Hematopoietic multipotent progenitor cell (in vitro differentiated cells): ENCODE data around the gene ESYT2. TPM values are rescaled to one million over a fixed set of nuclear protein-coding genes. Genes with fewer than 3 reads are reported as not detected.

Experiments
- DNase-seq, 3 donors: peaks; one replicate each; pipeline ENCODE4 v3.0.0-alpha.2; 2011 to 2015; ENCODE audit warnings: low read depth in 2 of 3, low spot score in 2 of 3
- total RNA-seq: library from RNA; depleted of rRNA; stranded (reverse); fragments of >200 nt; gene quantifications from one replicate; pipeline ENCODE4 v1.2.3, GENCODE V29; 2012

The ESYT2 gene
- total RNA-seq, 1 donor, result 154 TPM

DNA sequence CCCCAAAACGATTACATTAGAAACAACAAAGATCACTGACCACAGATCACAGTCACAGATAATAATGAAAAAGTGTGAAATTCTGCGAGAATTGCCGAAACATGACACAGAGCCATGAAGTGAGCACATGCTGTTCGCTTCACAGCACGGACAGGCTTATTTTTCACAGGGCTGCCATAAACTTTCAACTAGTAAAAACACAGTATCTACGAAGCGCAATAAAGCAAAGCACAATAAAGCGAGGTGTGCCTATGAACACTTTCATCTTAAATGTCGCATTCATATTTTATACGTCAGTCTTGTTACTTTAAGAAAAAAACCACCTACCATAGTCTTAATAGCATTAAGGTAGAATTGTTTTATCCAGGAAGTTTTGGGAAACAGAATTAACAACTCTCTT is 51.5 kb downstream of the ESYT2 start:
- DNase-seq, result no peak

DNA sequence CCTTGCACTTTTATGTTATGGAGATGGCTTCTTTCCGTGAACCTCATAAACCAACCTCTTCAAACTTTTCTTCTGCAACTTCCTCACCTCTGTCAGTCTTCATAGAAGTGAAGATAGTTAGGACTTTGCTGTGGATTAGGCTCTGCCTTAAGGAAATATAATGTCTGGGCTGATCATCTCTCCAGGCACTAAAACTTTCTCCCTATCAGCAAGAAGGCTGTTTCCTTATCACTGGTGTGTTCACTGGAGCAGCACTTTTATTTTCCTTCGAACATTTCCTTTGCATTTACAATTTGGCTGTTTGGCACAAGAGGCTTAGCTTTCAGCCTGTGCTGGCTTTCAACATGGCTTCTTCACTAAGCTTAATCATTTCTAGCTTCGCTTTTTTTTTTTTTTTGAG is 52.8 kb downstream of the ESYT2 start:
- DNase-seq, result no peak

DNA sequence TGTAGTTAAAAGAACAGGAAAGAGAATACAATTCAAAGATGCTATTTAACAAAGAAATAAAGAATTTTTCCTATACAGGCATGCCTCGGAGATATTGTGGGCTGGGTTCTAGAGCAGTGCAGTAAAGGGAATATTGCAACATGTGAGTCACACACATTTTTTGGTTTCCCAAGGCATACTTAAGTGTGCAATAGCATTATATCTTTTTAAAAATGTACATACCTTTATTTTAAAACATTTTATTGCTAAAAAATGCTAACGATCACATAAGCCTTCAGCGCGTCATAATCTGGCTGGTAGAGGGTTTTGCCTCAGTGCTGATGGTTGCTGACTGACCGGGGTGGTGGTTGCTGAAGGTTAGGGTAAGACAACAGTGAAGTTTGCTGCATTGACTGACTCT is 54.4 kb downstream of the ESYT2 start:
- DNase-seq, result no peak

DNA sequence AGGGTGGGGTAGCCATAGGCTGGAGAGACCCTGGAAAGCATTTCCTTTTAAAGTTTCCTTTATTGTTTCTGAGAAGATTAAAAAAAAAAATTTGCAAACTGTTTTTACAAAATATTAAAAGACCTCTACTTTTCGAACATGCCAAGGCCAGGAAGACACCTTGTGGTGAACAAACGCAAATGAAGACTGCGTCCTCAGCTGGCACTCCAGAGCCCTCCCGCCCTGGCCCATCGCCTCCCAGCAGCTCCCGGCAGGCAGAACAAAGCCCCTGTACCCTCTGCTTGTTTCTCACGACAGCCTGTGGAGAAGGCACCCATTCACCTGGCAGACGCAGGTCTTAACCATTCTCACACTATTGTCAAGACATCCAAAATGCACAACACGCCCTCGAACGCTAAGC is 56.4 kb downstream of the ESYT2 start:
- no peak for DNase-seq

DNA sequence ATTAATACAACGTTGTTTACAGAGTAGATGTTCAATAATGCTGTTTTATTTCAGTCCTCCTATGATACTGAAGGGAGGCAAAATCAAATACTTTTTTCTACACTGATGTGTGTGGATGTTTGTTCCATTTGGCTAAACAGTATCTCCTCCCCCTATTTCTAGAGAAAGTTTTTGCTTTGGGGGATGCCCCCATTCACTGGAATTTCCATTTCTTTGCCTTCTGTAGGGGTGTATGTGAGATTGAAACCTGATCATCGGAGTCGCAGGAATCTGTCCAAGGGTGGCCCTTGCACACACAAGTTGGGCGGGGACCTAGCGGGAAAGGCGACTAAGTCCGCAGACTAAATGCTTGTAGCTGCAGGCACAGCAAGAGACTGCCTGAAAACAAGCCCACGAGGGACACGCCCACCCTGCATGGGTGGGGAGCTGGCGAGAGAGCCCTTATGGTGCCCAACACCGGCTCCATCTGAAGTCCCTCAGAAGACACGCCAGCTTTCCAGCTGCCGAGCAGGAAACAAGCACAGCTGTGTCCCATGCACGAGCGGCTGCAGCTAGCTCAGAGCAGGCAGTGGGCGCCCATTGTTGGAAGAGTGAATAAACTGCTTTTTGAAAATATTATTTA is 58.0 kb downstream of the ESYT2 start:
- no peak for DNase-seq

DNA sequence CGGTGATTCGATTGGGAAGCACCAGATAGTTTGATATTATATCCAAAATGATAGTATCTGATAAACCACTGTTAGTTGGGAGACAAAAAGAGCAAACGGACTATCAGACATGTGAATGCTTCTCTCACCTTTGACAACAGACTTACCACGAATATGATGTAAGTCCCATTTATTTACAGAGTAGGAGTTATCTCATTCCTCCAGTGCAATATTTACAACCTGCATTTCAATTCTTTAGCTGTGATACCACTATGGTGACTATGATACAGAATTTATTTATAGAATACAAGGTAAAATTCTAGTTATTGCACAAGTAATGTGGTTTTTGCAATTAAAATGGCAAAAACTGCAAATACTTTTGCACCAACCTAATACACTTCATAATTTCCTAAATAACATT is 61.6 kb downstream of the ESYT2 start:
- no peak for DNase-seq

DNA sequence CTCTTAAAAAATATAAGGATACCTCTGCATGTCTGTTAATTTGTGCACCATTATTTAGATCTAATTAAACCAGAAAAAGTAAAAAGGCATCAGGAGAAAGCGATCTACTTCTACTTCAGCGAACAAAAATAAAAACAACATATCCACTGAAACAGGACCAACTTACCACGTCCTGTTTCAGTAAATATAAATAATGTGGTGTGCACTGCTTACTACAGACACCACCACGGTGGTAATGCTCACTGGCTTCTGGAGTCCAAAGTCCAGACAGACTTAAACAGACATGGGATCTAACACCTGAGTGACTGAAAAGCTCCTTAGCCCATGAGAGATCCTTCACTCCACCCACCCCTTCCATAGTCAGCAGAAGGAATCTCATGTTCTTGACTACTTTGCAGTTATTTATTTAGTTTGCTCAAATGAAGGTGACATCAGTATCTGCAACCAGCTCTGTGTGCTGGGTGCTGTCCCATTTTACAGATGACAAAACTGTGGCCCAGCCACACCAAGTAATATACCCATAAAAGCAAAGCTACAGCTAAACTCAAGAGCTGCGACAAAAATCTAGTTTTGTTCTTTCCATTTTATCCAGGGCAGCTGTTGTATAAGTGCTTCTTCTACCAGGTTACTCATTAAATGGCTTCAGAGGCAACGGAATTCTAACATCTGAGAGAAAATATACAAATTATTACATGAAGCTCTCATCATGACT is 62.6 kb downstream of the ESYT2 start:
- DNase-seq, result no peak

DNA sequence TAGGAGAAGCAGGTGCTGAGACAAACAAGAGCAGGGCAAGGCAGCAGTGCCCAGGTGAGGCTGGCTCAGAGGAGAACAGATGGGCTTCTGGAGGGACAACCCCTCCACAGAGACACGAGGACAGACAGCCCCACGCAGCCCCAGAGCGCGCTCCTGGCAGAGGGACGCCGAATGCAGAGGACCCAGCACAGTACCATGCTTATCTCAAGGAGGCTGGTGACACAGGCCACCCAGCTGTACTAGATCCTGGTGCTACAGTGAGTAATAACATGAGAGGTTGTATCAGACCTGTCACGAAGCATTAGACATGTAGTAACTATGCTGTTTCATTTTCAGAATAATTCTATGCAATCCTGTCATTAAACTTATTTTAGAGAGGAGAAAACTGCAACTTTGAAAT is 64.3 kb downstream of the ESYT2 start:
- DNase-seq, result no peak

DNA sequence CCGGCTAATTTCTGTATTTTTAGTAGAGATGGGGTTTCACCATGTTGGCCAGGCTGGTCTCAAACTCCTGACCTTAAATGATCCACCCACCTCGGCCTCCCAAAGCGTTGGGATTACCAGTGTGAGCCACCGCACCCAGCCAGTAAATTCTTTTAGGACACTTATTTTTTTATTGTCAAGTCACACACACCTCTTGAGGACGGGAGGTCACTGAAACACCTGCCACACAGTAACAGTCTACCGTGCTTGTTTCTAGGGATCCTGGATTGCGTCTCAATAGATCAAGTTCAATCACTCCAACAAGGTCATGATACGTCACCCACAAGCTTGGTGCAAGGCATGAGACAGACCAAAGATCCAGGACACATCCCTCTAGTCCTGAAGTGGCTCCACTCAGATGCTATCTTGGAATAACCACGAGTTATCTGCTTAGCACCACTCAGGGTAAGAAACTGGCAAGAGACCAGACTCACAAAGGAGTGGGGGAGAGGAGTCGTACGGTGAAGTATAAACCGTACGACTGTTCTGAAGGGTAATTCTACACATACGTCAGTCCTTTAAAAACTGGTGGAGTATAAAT is 65.8 kb downstream of the ESYT2 start:
- DNase-seq, result no peak

DNA sequence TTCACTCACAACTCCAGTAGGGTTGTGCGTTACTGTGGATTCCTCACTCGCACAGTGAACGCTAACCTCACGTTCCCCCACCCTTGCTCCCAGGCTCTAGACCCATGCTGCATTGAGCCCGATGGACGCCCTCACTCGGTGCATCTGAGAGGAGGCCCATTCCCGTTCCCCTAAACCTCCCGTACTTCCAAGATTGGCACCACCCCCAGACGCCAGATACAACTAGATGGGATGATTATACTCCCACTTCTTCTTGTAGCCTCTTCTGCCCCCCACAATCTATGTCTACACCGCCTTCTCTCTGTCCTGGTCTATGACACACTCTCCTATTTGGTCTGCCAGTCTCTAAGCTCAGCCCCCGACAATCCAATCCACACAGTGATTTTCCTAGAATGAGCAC is 67.4 kb downstream of the ESYT2 start:
- DNase-seq, result no peak

DNA sequence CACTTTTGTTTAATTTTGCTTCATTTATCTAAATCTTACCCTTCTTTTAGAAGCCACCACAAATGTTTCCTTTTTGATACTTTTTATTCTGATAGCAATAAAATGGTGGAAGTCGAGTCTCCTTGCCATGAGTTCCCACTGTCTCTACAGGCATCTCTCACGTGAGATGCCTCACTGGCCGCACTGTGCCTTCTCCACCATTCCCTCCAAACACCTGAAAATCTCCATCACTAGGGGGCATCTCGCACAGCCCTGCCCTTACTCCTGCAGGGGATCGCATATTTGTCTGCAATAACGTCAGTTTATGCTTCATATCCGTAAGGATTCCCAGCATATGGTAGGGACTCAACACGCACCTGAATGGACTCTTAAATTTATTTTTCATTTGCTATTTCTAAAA is 68.4 kb downstream of the ESYT2 start:
- no peak for DNase-seq

DNA sequence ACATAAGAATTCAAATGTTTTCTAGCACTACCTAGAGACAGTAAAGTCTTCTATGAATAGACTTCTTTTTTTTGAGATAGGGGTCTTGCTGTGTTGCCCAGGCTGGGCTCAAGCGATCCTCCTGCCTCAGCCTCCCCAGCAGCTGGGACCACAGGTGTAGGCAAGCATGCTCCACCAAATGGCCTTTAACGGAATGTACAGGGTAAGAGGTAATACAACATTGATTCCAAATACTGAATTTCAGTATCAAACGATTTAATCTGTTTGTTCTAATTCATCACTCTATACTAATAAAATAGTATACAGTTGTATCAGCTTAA is 68.9 kb downstream of the ESYT2 start:
- DNase-seq, result no peak

DNA sequence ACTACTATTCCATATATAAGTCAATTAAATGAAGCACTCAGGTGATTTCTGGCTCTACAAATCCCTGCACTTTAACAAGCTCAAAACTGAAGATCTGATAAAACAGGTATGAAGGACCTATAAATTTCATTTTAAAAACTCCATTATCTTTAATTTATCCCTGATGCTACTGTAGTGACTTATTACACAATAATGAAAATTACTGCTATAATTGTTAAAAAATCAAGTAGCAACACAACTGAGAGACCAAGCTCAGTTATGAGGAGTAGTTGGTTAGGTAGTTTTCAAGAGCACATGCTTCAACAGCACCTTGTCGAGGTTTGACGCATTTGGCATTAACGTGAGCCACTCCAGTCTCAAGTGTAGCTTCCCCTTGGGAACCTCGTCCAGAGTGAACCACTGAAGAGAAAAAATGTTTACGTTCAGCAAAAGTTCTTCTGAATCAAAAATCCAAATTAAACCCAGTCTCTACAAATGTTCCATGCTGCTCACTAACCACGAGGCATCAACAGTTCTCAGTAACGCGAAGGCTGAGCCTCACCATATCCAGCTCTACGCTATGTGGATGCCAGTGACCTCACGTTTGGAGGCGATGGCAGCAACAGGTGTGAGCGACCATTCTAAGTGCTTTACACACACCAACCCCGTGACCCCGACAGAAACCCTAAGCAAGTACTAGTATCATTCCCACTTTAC is 69.4 kb downstream of the ESYT2 start:
- no peak for DNase-seq

DNA sequence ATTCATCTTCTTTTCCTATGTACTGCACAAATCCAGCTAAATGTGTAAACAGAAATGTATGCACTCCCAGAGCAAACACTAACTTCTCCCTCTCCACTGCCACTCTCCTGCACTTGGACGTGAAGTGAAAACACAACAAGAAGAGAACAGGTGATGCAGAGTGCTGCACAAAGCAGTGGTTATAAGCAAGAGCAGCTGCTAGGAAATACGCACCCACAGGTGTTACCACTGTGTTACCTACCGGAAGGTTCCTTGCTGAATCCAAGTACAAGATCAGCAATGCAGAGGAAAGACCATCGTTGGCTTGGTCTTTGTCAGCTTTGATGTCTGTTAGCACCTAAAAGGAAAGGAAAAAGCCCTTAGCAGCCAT is 70.1 kb downstream of the ESYT2 start:
- DNase-seq, result no peak

DNA sequence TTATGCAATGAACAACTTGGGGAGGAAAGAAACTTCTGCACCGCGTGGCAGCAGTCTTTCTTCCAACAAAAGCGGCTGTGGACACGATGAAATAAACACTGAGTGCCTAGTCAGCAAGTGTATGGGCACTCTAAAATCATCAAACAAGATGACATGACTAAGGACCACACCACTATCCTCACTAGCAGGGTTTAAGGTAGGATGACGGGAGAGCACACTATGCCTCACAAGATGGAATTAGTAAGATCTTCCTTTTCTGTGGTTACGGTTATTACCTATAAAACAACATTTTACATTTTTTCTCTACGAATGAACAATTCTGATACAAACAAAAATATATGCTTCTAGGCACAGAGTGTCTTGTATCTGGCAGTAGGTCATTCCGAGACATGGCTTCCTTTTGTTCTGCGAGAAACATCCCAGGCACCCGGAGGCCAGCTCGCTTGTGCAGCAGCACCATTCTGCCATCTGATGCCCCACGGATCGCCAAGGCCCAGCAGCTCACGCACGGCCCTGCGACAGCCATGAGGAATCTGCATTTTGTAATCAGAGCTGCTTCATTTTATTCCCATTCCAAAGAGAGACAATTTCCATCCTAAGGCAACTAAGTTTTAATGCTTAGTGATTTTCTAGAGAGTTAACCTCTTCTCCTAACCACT is 70.6 kb downstream of the ESYT2 start:
- DNase-seq, result no peak

DNA sequence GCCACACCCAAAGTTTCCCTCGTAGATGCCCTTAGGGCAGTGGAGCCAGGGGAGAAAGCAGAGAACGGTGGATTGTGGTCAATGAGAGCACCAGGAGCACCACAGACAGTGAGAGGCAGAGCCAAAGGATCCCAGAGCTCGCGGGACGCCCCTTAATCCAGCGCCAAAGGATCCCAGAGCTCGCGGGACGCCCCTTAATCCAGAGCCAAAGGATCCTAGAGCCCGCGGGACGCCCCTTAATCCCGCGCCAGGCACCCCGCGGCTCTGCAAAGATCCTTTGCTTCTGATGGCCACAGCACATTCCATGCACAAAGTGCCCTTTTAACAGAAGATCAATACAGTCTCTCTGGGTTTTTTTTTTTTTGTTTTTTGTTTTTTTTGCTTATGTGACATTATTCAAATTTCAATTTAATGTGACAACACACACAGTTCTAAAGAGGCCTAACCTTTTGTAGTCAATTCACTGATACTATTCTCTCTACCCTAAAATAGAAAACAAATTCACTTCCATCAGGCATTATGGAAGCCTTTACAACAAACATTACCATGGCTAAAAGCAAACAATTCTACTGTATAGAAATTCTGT is 71.8 kb downstream of the ESYT2 start:
- DNase-seq, result no peak

DNA sequence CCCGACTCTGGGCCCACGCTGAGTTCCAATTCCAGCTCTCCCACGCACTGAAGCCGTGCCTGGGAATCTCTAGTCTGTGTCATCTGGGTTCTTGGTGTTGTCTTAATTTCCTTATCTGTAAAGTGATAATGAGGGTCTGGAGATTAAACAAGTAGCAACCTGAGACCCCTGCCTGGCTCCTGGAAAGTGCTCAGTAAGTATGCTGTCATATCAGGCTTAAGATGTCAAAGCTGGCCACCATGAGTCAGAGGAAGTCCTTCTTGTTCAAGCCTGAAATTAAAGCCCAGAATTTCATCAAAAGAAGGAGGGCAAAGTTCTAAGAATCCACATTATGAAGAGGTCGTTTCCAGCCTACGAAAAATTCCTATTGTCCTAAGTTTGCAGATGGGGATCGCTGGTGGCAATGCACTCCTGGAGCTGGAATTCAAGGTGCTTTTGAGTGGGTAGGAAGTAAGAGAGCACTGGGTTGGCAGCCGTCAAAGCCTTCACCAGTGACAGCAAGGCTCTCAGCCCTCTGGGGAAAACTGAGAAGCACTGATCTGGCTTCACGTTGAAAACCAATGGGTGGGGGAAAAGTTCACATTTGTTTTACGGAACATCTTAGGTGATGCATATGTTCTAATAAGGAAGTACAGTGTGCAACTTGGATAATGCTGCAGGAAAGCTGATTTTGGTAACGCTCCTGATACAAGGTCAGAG is 74.4 kb downstream of the ESYT2 start:
- no peak for DNase-seq

DNA sequence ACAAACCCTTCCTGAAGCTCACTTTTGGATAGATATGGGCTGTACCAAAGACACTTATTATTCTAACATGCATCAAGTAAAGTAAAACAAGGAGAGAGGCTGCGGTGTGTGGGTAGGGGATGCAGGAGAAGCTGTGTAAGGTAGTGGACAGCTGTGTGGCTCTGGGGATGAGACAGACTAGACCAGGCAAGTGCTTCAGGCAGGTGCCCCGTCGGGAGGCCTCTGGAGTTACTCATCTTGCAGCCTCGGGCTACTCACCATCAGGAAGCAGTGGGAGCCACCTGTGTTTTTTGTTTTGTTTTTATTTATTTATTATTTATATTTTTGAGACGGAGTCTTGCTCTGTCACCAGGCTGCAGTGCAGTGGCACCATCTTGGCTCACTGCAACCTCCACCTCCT is 75.4 kb downstream of the ESYT2 start:
- DNase-seq, result no peak

DNA sequence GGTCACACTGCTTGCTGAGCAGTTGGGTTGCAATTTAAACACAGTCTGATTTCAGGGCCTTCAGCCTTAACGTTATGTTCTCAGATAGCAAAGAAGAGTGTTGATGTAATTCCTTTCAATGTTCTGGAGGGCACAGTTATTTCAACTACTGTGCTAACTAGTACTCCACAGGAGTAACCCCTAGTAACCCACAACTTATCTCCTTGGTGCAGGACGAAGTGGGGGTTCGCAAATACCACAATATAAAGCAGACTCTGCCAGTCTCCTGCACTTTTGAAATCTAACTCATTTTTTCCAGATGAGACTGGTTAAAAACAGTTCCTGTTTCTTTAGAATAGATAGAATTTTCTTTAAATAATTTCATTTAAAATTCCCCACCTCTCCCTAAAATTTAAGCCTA is 77.6 kb downstream of the ESYT2 start:
- DNase-seq, result no peak

DNA sequence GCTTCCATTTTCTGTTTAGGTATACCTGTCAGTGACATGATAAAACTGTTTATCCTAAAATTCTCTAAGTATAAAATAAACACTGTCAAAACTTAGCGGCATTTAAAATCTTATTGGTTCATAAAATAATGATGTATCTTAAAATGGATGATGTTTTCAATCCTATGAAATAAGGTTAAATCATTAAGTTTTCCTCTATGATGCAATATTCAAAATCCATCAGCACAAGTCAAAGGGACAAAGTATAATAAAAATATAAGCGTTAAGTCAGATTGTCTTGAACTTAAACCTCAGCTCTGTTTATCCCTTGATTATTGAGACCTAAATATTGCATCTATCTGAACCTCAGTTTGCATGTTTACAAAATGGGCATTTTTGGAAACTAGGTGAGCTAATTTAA is 78.1 kb downstream of the ESYT2 start:
- DNase-seq, result no peak

DNA sequence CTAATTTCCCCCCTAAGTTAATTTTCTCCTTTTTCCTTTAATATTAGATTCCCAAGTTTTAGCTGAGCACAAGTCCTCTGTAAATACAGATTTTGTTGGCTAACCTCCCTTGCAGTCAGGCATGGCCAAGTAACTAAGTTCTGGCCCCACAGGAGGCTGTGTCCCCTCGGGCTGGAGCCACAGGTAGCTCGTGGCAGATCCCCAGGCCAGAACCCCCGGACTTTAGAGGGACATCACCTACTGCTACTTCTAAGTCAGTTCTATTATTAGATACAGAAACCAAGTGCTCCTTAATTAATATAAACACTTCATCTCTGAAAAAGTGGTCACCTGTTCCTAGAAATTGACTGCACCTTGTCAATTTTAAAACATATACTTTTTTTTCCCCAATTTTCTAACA is 78.6 kb downstream of the ESYT2 start:
- no peak for DNase-seq
